NCI-H2196 (cell line): ENCODE data around the gene TGOLN2.
"Not testable (repeated sequence)": the region's sequence is repeated elsewhere in the genome, so short reads cannot be mapped to it uniquely, and the experiment has no call there.

ENCODE experiments used
- DNase-seq: peaks from one replicate; lab custom pipeline; 2025; ENCODE audit not compliant: unreplicated experiment; lab: John Stamatoyannopoulos, UW

The TGOLN2 gene

DNA sequence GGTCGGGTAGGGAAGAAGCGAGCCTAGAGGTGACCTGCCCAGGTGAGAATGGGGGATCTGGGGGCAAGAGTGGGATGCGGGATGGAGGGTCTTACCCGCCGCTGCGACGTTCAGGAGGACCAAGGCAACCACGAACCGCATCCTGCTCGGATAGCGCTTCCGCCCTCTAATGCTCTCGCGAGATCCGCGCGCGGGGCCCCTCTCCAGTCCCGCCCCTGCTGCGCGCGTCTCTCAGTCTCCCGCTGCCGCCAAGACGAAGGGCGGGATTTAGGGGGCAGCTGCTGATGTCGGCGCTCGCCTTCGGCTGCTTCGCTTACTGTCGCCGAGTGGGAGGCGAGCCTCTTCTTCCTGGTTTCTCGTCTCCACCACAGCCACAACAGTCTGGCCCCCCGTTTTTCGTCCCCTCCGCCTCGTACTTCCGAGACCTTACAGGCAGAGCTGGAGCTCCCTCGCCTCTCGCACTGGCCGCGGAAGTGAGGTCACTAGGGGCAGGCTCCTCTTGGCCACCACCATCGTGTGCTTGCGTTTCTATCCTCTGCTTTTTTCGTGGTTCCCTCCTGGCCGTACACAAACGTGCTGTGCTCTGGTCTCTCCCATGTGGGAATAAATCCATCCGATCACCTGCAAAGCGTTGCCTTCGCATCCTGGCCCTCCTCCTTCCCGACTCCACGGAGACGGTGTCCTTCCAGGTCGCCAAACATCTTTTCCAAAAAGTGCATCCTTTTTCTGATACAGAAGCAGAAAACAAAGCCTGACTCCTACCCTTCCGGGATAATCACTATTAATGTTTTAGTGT lies at the start of gene TGOLN2:
TGOLN2 (minus strand) TSS at position 168 of the 796 bp plus-strand sequence; CDS start at position 141, 27 bp downstream.
- peak; percentile 80 for DNase-seq

DNA sequence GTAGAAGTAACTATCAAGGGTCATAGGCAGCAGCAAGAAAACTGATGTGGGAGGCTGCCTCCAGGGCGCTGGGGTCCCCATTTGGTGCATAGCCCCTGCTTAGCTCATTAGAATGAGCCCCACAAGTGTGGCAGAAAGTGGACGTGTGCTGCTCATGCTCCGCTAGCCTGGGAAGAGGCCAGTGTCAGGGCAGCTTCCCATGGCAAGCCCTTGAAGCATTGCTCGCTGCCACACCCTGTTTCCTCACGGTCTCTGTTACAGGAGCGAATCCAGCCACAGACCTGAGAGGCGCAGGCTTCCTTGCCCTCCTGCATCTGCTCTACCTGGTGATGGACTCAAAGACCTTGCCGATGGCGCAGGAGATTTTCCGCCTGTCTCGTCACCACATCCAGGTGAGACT lies 49.3 kb upstream of the TGOLN2 start:
- no peak for DNase-seq

DNA sequence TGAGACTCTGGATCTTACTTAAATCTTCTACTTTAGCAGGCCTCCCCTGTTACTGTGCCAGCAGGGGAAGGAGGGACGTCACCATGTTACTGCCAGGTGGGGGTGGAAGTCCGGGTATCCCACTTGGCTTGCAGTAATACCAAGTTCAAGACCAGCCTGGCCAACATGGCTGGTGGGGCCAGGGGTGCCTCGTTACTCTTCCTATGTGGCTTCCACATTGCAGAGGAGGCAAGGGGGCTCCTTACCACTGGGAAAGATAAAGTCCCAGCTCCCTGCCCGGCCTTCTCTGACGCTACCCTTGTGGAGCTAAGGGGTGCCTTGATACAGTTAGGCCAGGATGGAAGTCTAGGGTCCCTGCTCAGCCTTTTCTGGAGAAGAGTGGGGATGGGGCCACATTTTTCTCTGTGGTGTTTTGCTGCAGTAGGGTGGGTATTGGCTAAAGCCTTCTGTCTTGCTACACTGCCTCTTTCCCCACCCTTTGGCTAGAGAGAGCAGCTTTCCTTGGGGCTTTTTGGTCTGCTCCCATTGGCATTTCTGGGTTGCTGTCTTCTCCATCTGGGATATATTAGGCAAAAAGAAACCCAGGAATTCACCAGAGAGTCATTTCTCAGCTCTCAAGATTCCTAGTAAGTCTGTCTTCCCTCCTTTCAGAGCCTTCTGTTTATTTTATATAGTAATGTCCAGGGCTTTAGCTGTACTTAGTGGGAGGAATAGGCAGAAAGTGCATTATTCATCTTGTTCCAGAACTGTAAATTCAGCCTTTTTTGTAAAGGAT lies 48.7 kb upstream of the TGOLN2 start:
- DNase-seq, result no peak

DNA sequence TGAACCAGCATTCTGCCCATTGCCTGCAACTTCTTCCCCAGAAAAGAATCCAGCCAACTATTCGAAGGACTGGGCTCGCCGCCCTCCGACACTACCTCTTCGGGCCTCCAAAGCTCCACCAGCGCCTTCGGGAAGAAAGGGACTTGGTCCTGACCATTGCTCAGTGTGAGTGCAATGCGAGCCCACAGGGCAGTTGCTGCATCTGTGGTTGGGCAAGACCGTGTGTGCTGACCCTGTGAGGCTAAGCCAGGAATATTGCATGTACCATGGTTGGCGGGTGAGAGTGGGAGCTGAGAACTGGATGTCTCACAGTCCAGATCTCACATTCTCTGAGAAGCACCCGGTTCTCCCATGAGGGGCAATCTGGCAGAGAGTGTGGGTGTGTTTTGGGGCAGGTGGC lies 43.3 kb upstream of the TGOLN2 start:
- DNase-seq, result no peak

DNA sequence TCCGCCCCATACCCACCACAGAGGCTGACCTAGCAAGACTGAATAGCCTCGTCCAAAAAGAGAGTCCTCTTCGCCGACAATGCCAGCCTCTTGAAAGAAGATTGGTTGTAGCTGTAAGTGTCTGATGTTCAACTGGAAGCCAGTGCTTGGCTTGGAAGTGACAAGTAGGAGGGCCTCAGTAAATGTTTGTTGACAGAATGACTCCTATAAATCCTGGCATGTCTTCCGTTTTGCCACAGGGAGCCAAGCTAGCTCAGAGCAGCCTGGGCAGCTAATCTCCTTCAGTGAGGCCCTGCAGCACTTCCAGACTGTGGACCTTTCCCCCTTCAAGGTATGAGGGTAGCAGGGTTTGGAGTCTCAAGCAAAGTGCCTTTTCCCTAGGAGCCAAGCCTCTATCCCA lies 41.7 kb upstream of the TGOLN2 start:
- DNase-seq, result no peak

DNA sequence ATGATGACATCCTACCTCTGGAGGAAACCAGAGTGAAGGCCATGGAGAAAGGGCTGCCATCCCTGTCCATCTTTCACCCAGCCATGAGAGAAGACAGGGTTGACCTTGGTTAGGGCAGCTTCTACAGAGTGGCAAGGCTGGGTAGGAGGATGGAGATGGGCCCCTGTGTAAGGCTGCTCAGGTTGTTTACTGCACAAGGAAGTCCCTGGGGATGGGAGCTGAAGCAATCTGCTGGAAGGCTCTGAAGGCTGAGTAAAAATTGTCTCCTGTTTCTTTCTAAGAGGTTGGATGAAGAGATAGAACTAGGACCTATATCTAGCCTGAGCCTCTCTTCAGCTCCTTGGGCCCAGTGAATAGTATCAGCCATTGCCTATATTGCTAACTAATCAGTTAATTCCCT lies 41.1 kb upstream of the TGOLN2 start:
- no peak for DNase-seq

DNA sequence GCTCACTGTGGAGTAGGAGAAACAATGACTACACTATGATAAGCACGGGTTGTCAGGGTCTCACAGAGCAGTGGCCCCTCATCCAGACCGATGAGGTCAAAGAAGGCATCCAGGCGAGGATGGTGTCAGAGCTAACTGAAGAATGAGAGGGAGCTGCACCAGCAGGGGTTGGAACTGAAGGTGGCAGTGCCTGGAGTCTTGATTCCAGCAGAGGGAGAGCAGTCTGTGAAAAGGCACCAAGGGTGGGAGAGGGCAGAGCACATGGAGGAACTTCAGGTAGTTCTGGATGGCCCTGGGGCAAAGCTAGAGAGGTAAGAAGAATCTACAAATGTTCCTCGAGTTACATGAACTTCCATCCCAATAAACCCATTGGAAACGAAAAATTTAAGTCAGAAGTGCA lies 39.4 kb upstream of the TGOLN2 start:
- DNase-seq, result no peak

DNA sequence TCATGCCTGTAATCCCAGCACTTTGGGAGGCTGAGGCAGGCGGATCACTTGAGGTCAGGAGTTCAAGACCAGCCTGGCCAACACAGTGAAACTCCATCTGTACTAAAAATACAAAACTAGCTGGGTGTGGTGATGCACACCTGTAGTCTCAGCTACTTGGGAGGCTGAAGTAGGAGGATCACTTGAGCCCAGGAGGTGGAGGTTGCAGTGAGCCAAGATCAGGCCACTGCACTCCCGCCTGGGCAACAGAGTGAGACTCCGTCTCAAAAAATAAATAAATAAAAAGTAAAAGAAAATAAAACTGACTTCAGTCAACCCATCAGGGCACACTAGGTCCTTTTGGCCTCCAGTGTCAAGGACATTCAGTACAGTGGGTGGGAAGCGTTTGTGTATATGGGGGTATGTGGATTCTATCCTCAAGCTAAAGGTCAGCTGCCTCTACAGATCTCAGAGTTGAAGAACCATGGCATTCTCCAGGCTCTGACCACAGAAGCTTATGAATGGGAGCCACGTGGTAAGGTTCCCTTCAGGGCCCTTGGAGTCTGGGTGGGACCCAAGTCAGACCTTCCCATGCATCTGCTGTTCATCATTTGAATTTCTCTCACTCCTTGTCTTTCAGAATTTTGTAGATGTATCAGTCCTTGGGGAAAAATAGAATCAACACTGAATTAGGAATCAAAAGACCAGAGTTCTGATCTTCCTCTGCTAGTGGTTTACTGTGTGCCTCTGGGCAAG lies 35.0 kb upstream of the TGOLN2 start:
- DNase-seq, result not testable (repeated sequence)

DNA sequence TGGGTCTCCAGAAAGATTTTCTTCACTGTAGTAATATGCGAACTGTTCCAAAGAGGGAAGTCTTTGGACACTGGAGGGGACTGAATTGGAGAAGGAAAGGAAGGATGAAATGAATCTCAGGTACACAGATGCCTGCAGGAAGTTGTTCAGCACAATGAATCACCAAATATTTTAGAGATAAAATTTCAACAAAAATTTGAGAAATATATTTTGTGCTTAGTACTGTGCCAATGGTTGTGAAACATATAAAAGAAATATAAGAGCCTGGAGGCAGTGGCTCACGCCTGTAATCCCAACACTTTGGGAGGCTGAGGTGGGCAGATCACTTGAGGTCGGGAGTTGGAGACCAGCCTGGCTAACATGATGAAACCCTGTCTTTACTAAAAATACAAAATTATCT lies 29.9 kb upstream of the TGOLN2 start:
- no peak for DNase-seq

DNA sequence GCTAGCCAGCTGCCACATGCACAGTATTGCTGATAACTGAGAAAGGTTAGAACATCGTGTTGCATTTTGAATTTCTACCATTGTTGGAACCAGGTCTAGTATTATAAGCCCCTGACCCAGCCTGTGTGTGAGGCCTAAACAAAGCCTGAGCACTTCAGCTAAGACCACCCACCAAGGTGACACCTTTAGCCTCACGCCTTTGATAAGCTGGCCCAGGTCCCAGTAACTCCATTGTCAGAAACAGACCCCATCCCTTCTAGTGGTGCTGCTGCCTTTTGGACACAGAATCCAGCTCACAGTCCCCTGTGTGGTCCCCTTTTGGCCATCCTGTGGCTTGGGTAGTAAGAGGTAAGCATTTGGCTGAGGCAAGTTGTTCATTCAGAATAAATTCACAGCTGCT lies 28.4 kb upstream of the TGOLN2 start:
- DNase-seq, result no peak

DNA sequence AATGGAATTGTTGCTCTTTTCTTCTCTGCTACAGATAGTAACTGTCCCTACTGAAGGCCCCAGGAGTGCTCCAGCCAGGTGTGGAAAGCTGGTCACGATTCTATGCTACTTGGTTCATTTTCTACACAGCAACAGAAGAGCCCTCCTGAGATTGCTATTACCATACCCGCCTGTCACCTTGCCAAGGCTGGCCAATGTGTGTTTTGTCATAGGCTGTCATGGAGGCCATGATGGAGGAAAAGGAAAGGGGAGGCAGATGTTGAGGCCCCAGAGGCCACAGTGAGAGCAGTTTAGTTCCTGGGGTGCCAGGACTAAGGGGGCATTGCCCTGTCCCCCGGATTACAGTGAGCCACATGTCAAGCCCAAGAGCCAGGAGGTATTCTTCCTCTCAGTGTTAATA lies 27.7 kb upstream of the TGOLN2 start:
- no peak for DNase-seq

DNA sequence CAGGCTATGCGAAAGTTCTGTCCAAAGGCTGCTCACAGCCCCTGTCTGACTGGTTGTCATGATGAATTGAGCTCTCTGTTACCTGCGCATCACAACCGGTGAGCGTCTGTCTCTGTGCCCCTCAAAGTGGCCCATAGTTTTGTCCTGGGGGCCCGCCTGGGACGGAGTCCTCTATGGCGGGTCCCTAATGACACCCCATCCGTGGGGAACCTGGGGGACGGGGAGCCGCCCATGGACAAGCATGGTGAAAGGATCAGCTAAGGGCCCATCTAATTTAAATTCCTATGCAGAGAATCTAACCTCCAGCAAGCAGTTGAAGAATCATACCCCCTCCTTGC lies 27.3 kb upstream of the TGOLN2 start:
- no peak for DNase-seq

DNA sequence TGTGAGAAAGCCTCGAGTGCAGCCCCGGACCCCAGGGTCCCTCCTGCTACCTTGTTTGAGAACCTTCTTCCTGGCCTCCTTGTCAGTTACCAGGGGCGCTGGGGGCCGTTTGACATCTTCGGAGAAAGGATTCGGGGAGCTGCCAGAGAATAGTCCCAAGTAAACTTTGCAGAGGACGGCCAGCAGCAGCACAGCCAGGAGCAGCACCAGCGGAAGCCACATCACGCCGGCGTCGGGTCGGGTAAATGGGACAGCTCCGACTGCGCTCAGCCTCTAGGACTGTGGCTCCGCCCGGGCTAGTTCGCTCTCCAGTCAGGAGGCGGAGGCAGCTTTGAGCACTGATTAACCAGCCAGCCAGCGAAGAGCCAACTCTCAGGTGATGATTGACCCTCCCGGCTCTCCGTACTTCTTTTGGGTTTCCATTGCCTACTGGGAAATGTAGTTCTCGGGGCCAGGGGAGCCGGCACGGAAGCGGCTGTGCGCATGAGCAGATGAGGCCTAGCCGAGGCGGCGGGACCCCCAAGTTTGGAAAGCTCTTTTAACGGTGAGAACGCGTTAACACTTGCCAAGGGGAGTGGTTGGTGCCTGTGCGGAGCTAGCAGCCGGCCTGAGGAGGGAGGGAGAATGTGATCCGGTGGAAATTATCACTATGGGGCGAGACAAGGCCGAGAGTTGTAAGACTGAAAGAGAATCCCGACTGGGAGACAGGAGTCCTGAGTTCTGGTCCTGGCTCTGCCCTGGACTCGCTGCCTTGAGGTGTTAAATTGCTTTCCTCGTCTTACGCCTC lies 26.7 kb upstream of the TGOLN2 start, which contains the start of the genes ELMOD3 and RETSAT:
ELMOD3 (plus strand) TSS at position 484 of the 787 bp plus-strand sequence. CDS start 2,430 bp downstream, outside the sequence.
RETSAT (minus strand) TSS at position 243 of the 787 bp plus-strand sequence; CDS start at position 222, 21 bp downstream.
- DNase-seq, result peak; percentile 88

DNA sequence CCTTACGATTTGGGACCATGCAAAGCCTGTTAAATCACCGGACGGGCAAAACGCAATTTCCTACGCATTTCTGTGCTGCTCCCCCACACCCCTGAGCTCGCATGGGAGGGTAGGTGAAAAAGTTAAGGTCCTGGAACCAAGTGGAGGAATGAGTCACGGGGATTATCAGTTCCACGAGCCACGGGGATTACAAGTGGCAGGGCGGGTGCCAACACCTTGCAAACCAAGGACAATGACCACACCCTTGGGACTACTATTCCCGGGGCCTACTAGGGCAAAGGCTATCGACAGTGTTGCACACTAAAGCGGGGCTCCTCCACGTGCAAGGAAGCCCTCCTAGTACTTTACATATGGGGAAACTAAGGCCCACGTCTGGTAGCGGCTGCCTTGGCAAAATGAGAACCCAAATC lies 26.1 kb upstream of the TGOLN2 start:
- no peak for DNase-seq

DNA sequence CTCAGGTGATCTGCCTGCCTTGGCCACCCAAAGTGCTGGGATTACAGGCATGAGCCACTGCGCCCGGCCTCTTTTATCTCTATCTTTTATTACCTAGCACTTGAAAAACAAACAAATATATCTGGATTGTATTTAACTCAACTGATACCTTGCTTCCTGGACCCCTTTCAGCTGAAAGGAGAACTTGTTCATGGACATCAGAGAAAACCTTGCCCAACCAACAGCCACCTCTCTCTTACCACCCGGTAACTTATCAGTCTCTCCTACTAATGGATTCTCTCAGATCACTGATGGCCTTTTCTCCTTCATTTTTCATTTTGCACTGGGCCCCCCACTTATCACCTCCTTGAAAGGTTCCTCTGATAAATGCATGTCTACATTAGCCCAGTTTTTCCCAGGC lies 19.8 kb upstream of the TGOLN2 start:
- DNase-seq, result no peak

DNA sequence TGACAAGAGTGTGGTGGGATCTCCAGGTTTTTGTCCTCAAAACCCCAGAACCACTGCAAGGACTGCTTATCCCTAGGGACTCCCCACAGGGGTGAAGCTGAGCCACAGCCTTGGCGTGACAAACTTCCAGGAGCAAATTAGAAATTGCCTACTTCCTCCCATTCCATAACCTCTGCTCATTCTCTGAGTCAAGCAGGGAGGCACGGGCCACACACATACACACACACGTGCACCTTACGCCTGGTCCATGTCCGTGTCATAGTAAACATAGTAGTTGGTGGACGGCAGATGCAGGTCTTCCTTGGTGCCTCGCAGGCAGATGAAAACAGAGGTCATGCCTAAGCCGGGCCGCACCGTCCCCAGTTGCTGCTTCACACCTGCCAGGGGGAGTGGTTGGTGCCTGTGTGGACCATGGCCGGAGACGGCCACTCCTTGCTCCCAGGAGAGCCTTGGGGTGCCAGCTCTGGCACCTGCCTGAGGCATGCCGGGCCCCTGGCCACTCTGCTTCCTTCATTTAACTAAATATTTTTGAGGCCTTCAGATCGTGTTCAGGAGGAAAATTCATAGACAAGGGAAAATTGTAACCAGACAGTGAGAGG lies 16.7 kb upstream of the TGOLN2 start:
- DNase-seq, result no peak

DNA sequence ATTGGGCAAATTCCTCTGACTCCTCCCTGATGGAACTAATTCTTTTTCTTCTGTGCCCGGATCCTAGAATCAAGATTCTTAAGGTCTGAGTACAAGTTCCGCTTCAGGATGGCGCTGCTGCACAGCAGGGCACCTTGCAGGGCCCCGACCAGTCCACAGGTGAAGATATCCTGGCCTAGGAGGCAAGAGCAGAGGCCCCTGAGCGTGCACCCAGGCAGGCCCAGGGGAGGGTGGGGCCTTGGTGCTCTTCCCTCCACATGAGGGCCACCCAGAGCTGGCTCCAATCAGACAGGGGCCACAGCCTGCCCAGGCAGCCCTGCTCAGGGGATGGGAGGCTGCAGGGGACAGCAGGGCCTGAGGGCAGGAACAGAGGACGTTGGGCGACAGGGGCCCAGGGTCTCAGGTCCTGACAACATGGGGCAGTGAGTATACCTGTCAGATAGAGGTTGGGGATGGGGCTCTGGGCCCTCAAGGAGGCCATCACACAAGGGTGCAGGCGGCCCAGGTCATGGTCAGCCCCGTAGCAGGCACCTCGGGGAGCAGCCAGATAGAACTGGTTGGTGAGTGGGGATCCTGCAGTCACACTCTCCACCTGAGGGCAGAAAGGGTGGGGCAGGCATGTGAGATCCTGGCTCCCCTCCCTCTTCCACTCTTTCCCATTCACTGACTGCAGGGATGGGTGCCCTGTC lies 15.6 kb upstream of the TGOLN2 start:
- DNase-seq, result not testable (repeated sequence)

DNA sequence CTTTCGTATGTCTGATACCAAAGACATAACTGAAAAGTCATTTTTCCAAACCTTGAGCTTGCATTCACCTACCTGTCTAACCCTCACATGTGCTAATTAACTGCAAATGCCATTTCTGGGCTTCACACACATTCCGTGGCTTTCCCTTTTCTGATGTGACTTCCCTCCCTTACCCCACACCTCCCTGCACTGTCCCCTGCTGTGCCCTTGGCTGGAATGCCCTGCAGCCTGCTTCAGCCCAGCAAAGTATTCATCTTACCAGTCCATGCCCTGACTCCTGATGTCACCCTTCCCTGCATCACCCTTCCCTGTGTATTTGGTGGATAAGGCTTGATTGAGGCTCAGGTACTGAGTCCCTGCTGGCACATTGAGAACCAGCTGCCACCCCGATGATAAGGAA lies 14.4 kb upstream of the TGOLN2 start:
- DNase-seq, result no peak

DNA sequence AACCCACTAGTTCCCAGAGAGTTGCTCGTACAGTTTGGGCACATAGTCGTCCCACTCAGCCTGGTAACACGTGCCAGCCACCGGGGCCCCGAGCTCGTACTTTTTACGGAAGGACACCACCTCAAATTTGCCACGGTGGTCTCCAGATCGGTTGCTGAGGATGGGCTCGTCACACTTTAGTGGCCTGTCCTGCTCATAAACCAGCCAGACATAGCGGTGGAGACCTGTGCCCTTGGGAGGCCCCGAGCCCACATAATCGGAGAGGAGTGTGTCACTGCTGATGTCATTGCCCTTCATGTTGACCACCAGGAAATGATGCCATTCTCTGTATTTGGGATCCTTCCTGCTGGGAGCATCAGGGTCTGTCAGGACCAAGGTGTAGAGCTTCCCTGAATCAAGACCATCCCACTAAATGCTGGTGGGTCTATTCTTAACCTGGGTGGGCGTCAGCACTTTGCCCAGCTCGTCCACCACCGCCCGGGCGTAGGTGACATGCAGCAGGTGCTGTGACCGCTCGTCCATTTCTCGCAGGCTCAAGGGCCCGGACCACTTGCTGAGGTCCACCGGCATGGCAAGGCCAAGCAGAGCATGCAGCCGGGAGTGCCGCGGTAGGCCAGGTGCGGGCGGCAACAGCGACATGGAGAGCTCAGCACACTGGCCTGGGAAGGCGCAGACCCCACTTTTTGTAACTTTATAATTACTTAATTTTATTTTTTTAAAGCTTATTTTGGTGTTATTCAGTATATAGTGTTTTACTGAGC lies 13.7 kb upstream of the TGOLN2 start:
- DNase-seq, result no peak
